Right renal pelvis (tissue), 4 donors: Measurements from ENCODE around the gene C13orf42. TPM values are rescaled to one million over a fixed set of nuclear protein-coding genes. Genes with fewer than 3 reads are reported as not detected.

ENCODE experiments used
- DNase-seq, 4 donors: peaks; one replicate each; pipeline ENCODE4 v3.0.0-alpha.2; 2013; ENCODE audit warnings: low read depth in 4 of 4, low spot score in 3 of 4, missing footprints in 1 of 4
- polyA plus RNA-seq, 4 donors: library from polyadenylated mRNA; unstranded; fragments of 120-200 nt; gene quantifications; one replicate each; pipeline ENCODE4 v1.2.1, GENCODE V29; 2013; ENCODE audit not compliant: insufficient read length in 4 of 4

The C13orf42 gene
- polyA plus RNA-seq, 4 donors = 0.22 to 0.66 (median 0.33) TPM

DNA sequence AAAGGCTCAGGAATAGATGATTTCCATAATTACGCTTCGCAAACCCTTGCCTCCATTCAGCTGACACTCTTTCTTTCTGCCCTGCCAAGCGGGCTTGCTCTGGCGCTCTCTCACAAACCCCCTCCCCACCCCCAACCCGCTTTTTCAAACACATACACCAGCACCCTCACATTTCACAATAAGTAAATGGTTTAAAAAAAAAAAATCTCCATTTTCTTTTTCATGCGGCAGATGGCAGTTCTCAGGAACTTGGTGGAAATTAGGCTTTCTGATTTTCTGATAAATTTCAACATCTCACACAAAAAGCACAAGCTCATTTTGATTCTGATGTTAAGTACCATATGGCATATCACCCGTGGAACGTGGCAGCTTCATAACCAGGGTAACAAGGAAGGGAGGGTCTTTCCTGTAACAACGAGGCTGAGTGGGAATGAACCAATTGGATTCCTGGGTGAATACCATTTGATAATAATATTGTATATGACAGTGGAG lies 43.8 kb downstream of the C13orf42 start:
- DNase-seq = no peak

GRCh38 chr13:51066091-51066831 lies 44.8 kb downstream of the C13orf42 start:
- no peak for DNase-seq

GRCh38 chr13:51065372-51066090 lies 45.5 kb downstream of the C13orf42 start:
- DNase-seq = no peak

DNA sequence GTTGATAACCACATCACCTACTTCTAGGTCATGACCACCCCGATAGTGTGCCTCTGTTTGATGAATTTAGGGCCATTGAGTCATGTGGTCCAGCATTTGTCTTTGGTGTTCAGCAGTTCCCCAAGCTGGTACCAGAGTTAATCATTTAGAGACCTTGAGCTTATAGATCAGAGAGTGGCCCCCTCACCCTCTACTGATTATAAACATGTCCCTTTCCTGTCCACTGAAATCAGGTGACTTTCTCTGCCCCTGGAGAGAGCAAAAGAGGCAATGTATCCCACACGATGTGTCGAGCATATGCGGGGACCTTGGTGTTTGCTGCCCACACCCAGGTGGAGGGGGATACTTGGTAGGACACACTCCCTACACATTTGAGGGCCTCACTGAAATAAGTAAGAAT lies 46.3 kb downstream of the C13orf42 start:
- no peak for DNase-seq

DNA sequence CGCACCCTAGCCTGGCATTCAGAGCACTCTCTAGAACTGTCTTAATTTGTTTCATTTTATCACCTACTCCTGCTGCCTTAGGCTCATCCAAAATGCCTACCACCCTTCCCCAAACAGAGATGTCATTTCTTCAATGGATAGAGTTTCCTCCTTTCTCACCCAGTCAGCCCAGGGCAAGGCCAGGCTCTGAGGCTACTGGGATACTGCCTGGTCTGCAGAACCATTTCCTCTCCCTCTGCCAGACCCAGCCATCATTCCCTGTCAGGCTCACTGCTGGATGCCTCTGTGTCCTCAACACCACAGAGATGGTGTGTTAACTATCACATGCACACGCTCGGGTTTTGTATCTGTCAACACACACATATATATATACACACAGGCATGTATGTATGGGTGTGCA lies 47.2 kb downstream of the C13orf42 start:
- DNase-seq = no peak

GRCh38 chr13:51058461-51059167 lies 52.5 kb downstream of the C13orf42 start:
- DNase-seq = no peak

DNA sequence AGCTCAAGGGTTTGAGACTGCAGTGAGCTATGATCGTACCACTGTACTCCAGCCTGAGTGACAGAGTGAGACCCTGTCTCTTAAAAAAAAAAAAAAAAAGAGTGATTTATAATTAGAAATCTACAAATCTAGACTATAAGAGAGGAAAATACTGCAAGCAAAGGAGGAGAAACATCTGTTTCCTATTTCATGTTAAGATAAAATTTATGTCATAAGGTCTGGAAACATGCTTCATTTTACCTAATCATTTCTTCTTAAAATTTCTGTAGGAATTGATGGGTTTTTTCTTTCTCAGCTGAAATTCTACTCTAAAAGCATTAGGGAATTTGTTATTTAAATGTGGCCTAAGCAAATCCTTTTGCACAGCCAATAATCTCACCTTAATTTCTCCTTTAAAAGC lies 53.2 kb downstream of the C13orf42 start:
- DNase-seq = no peak

DNA sequence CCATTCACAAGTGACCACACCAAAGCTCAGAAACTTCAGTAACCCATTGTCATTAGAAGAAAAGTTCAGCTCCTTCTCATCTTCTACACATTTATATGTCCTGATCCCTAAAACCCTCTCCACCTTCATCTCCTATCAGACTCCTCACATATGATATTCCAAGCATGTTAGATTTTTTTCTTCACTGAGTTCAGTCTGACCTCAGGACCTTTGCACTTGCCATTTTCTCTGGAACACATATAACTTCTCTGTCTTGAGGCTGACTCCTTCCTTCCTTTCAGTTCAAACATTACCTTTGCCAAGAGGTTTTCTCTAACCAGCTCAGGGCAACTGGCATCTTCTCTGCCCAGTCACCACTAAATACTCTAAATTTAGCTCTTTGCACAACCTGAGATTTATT lies 54.1 kb downstream of the C13orf42 start:
- no peak for DNase-seq

DNA sequence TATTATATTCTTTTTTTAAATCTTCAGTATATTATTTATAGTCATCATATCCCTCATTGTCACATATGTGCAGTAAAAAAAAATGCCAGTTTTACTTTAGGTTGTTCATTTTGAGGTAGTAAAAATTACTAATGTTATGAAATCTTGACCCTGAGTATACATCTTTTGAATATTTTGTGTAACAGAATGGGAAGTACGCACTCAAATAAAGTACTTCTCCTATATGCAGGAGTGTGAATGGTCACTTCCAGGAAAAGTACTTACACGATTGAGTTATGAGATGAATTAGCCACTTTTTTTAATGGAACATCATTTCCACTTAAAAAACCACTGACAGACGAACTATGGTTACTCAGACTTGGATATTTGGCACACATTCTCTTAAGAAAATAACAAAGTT lies 58.5 kb downstream of the C13orf42 start:
- no peak for DNase-seq

GRCh38 chr13:51050021-51050830 lies 60.8 kb downstream of the C13orf42 start:
- DNase-seq = no peak

DNA sequence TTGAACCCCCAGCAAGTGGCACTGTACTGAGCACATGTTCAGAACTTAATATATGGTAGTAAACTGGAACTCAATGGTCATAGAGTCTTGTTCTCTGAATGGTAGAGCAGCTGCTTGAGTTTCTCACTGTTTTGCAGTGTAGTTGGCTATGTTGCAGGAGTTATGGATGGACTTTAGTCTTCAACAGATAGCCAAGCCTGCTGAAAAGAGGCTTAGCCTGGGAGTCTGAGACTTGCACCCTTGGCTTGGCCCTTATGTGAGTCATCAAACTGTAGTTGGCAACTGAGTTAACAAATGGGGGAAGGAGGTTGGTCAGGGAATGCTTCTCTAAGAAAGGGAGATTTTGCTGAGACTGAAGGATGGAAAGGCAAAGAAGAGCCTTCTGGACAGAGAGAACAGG lies 62.5 kb downstream of the C13orf42 start:
- DNase-seq = no peak

DNA sequence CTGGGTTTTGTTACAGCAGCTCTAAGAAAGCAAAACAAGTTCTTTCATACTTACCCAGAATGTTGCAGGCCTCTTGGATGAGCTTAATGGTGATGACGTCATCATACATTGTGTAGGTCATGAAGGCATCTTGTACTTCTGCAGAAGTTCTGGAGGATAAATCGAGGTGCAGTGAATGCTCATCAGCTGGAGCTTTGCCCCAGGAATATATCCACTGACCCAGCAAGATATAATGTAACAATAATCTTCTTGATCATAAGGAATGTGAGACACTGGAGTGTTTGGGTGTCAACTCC lies 63.0 kb downstream of the C13orf42 start:
- no peak for DNase-seq

GRCh38 chr13:51047434-51048165 lies 63.5 kb downstream of the C13orf42 start:
- DNase-seq = no peak

DNA sequence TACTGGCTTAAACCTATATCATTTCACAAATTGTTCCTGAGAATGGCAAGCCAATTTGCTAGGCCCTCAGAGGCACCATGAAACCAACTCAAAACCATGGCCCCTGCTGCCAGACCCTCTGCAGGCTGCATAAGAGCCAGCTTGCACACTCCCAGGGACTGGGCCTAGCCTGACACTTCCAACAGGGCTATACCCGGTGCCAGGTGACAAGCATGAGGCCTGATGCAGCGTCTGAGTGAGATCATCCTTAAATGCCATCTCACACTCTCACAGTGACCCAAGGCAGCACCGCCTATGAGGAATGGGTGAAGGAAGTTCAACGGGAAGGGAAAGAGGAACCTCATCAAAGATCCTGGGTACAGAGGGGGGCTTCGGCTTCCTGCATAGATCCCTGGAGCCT lies 65.6 kb downstream of the C13orf42 start:
- no peak for DNase-seq

- no peak for DNase-seq
These were observed 66.9 kb downstream of the C13orf42 start for GRCh38 chr13:51044023-51044665.

DNA sequence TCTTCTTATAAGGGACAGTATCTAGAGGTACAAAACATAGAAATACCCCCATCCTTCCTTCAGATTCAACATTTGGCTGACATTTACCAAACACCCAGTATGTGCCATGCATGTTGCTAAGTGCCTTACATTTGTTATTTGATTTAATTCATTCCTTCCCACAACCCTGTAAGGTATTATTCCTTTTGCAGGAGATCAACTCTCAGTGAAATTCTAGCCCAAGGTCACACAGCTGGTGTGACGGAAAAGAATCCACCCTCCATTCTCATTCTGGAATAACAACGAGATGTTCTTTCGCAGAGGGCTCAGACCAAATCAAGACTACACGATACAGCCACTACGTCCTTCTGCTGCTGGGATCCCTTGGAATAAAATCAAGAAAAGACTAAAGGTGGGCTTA lies 67.8 kb downstream of the C13orf42 start:
- DNase-seq = no peak

- no peak for DNase-seq
These were observed 69.4 kb downstream of the C13orf42 start for GRCh38 chr13:51041710-51042109.

DNA sequence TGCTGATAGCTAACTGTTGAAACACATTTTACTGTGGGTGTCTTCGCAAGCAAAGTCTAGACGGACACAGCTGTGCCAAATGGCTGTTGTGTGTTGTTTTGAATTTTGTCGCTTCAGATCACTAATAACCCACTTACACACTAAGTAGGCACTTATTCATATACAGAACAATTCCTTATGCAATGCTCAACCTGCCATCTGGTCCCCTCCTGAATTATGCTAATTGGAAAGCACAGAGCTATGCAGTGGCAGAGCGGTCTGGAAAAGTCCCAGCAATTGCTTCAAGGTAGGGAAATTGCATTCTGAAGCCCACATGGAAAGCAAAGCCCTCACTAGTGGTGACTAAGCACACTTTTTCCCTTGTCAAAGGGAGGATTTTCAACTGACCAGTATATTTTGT lies 69.9 kb downstream of the C13orf42 start:
- no peak for DNase-seq

- no peak for DNase-seq
These were observed 70.6 kb downstream of the C13orf42 start for GRCh38 chr13:51040431-51040830.

GRCh38 chr13:51036418-51036817 lies 74.7 kb downstream of the C13orf42 start:
- no peak for DNase-seq
